Measurements from ENCODE around the gene CDK12. TPM values are rescaled to one million over a fixed set of nuclear protein-coding genes. Genes with fewer than 3 reads are reported as not detected.

The CDK12 gene
- total and polyA plus RNA-seq, 8 donors = 9.3 to 30.7 (median 15.2) TPM

DNA sequence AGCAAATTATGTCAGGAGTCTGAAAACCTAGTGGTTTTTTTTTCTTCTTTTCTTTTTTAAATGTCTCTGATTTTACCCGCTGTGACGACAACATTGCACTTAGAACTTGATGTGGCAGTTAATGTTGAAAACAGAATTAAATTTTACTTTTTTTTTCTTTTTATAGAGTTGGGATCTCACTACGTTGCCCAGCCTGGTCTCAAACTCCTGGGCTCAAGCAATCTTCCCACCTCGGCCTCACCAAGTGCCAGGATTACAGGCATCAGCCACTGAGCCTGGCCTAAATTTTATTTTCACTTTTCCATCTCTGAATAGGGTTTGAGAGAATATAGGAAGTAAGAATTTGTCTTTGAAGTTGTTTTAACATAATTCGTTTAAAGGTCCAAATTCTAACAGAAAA is 52.6 kb downstream of the CDK12 start:
- DNase-seq = no peak
- H3K4me3 ChIP-seq = no peak overlapping the region
- no peaks in the 10 kb centered on the region for H3K4me1 ChIP-seq
- TF ChIP-seq, protein P1, sequence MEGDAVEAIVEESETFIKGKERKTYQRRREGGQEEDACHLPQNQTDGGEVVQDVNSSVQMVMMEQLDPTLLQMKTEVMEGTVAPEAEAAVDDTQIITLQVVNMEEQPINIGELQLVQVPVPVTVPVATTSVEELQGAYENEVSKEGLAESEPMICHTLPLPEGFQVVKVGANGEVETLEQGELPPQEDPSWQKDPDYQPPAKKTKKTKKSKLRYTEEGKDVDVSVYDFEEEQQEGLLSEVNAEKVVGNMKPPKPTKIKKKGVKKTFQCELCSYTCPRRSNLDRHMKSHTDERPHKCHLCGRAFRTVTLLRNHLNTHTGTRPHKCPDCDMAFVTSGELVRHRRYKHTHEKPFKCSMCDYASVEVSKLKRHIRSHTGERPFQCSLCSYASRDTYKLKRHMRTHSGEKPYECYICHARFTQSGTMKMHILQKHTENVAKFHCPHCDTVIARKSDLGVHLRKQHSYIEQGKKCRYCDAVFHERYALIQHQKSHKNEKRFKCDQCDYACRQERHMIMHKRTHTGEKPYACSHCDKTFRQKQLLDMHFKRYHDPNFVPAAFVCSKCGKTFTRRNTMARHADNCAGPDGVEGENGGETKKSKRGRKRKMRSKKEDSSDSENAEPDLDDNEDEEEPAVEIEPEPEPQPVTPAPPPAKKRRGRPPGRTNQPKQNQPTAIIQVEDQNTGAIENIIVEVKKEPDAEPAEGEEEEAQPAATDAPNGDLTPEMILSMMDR (IDR thresholded peaks at IDR 0.05) = no peak
- no peaks in the 10 kb centered on the region for H3K9me3 ChIP-seq
- no peak for FAIRE-seq
- WGBS, 2 donors = 86 to 97% methylated on average over 5 of the region's 5 CpGs
- H3K36me3 ChIP-seq = peaks cover 0 to 65% (median 7%) of the 10 kb centered on the region in 3 donors
- no peak for ATAC-seq
- no peak overlapping the region for H3K27ac ChIP-seq
- no peaks in the 10 kb centered on the region for H3K27me3 ChIP-seq
- intact Hi-C loops (cut with DNase I) = no loop called here

- FAIRE-seq (no peak), DNase-seq (no peak), ATAC-seq (no peak)
- WGBS, 2 donors = 76 to 80% methylated on average over 7 of the region's 7 CpGs
- Histone ChIP-seq H3K36me3 (peaks cover 7 to 83% (median 16%) of the 10 kb centered on the region in 3 donors), H3K4me1 (no peaks in the 10 kb centered on the region), H3K27me3 (no peaks in the 10 kb centered on the region), H3K9me3 (no peaks in the 10 kb centered on the region), H3K4me3 (no peak overlapping the region), H3K27ac (no peak overlapping the region)
- TF ChIP-seq, protein P1 (IDR thresholded peaks at IDR 0.05) = no peak
- intact Hi-C loops (cut with DNase I) = no loop called here
Measured at GRCh38 chr17:39517224-39517623, 55.9 kb downstream of the CDK12 start.

- H3K4me3 ChIP-seq = no peak overlapping the region
- FAIRE-seq = no peak
- TF ChIP-seq, protein P1 (IDR thresholded peaks at IDR 0.05) = no peak
- no peaks in the 10 kb centered on the region for H3K4me1 ChIP-seq
- no peaks in the 10 kb centered on the region for H3K27me3 ChIP-seq
- H3K9me3 ChIP-seq = no peaks in the 10 kb centered on the region
- 63 to 68% methylated on average over 6 of the region's 6 CpGs for WGBS, 2 donors
- no peak for DNase-seq
- peaks cover 0 to 67% (median 45%) of the 10 kb centered on the region in 3 donors for H3K36me3 ChIP-seq
- no peak overlapping the region for H3K27ac ChIP-seq
- intact Hi-C loops (cut with DNase I) = no loop called here
- ATAC-seq = no peak
Measured at GRCh38 chr17:39525801-39526506, 64.7 kb downstream of the CDK12 start.

GRCh38 chr17:39527220-39527813 is 66.0 kb downstream of the CDK12 start:
- intact Hi-C loops (cut with DNase I) = no loop called here
- Histone ChIP-seq H3K27ac (no peak overlapping the region), H3K9me3 (no peaks in the 10 kb centered on the region), H3K36me3 (peaks cover 0 to 59% (median 31%) of the 10 kb centered on the region in 3 donors), H3K27me3 (no peaks in the 10 kb centered on the region), H3K4me3 (no peak overlapping the region), H3K4me1 (no peaks in the 10 kb centered on the region)
- WGBS, 2 donors = 87% methylated on average over 7 of the region's 7 CpGs
- peak in 3 of 4 donors; percentile 72 to 73 (median 73) for ATAC-seq
- FAIRE-seq = no peak
- TF ChIP-seq, protein P1 (IDR thresholded peaks at IDR 0.05) = peak in 3 of 4 donors; percentile 15 to 33 (median 31)
- no peak for DNase-seq

GRCh38 chr17:39529455-39529854 is 68.2 kb downstream of the CDK12 start:
- H3K27ac ChIP-seq = no peak overlapping the region
- DNase-seq (no peak), ATAC-seq (no peak), FAIRE-seq (no peak)
- TF ChIP-seq, protein P1 (IDR thresholded peaks at IDR 0.05) = no peak
- peaks cover 0 to 2% (median 0%) of the 10 kb centered on the region in 3 donors for H3K4me1 ChIP-seq
- H3K36me3 ChIP-seq = peaks cover 0 to 40% (median 16%) of the 10 kb centered on the region in 3 donors
- 49 to 55% methylated on average over 2 of the region's 2 CpGs for WGBS, 2 donors
- H3K27me3 ChIP-seq = no peaks in the 10 kb centered on the region
- intact Hi-C loops (cut with DNase I) = no loop called here
- H3K4me3 ChIP-seq = no peak overlapping the region
- no peaks in the 10 kb centered on the region for H3K9me3 ChIP-seq

All from pancreas (tissue), 10 donors.